ENCODE data around the gene CSGALNACT2. TPM values are rescaled to one million over a fixed set of nuclear protein-coding genes. Genes with fewer than 3 reads are reported as not detected.

Gene CSGALNACT2
- total and polyA plus RNA-seq, 9 of the 15 experiments (the other 6 are each of a cell fraction or from before 2014, with no cell fraction given): 1.4 to 7.3 (median 3.5) TPM

DNA sequence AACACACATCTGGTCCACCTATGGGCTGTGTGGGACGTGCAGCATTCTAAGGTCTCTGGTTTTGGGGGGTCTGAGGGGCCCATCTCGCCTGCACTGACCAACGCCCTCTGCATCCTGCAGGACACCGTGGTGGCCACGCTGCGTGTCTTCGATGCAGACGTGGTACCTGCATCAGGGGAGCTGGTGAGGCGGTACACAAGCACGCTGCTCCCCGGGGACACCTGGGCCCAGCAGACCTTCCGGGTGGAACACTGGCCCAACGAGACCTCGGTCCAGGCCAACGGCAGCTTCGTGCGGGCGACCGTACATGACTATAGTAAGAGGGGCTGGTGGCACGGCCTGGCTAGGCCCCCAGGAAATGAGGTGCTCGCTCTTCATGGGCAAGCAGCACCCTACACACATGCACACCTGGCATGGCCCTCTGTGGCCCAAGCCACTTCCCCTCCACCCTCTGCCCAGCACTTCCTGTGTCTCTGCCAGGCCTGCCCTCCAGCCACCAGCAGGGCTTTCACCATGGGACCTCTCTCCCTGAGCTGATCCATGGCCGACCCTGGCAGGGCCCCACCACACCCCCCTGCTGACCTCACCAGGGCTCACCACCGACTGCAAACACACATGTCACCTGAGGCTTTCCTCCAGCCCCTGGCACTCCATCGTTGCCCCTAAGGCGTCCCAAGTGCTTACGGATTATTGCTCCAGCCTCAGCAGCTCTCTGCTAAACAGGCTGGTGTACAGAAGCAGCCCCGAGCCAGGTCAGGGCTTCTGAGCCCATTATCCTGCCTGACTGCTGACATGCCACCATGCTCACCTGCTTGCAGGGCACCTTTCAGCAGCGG, 31.8 kb upstream of the CSGALNACT2 start:
- in situ Hi-C loops (cut with MboI) (no loop called here), intact Hi-C loops (cut with micrococcal nuclease) (no loop called here)
- TF ChIP-seq ZNF347 (CRISPR knock-in tag; IDR thresholded peaks at IDR 0.05; ENCODE audit: low read depth): no peak
- TF ChIP-seq MYBL2 (IDR thresholded peaks at IDR 0.05; ENCODE audit: low read depth): no peak
- no peak for TF ChIP-seq MYBL2 (CRISPR knock-in tag; IDR thresholded peaks at IDR 0.05; ENCODE audit: borderline replicate concordance)
- no peak for TF ChIP-seq PTTG1 (tag; IDR thresholded peaks at IDR 0.05; ENCODE audit: low read depth)
- no peak for TF ChIP-seq ZBTB8A (IDR thresholded peaks at IDR 0.05; ENCODE audit: partially characterized antibody)
- TF ChIP-seq, protein P1, sequence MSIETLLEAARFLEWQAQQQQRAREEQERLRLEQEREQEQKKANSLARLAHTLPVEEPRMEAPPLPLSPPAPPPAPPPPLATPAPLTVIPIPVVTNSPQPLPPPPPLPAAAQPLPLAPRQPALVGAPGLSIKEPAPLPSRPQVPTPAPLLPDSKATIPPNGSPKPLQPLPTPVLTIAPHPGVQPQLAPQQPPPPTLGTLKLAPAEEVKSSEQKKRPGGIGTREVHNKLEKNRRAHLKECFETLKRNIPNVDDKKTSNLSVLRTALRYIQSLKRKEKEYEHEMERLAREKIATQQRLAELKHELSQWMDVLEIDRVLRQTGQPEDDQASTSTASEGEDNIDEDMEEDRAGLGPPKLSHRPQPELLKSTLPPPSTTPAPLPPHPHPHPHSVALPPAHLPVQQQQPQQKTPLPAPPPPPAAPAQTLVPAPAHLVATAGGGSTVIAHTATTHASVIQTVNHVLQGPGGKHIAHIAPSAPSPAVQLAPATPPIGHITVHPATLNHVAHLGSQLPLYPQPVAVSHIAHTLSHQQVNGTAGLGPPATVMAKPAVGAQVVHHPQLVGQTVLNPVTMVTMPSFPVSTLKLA (conservative IDR thresholded peaks at IDR 0.05): no peak
- no peak for TF ChIP-seq RBM25 (IDR thresholded peaks at IDR 0.05; ENCODE audit: low read depth, low read length, severe bottlenecking)
- TF ChIP-seq ILK (tag; IDR thresholded peaks at IDR 0.05; ENCODE audit: borderline replicate concordance, low read depth): no peak
- no peak for TF ChIP-seq CSDE1 (IDR thresholded peaks at IDR 0.05)
- Histone ChIP-seq H3K4me3 (no peak overlapping the region), H3K9me1 (ENCODE audit: control insufficient read depth, insufficient read depth, low read length) (peaks cover 3% of the 10 kb centered on the region), H3K9me3 (replicated peaks; ENCODE audit: control insufficient read depth, insufficient read depth, low read depth, low read length) (no peaks in the 10 kb centered on the region), H3K27me3 (ENCODE audit: control insufficient read depth in 2 of 2, insufficient read depth in 2 of 2, low read length in 2 of 2) (peaks cover 6 to 49% of the 10 kb centered on the region in 2 experiments; a peak in 4 of 5 replicates), H2AFZ (ENCODE audit: low read depth, low read length) (no peak overlapping the region), H3K79me2 (ENCODE audit: control insufficient read depth, insufficient read depth, low read length) (no peaks in the 10 kb centered on the region), H4K20me1 (replicated peaks; ENCODE audit: control insufficient read depth, insufficient read depth, low read length) (0 out of 2 replicates have a peak, but pooled peaks cover 4% of the 10 kb centered on the region), H3K9ac (ENCODE audit: insufficient read depth in 1 of 2, low read depth in 2 of 2, low read length in 2 of 2) (peak overlapping the region in 1 of 2 experiments; percentile 43; a peak in 1 of 4 replicates), H3K4me1 (replicated peaks in 1 of 2; ENCODE audit: control insufficient read depth in 2 of 2, insufficient read depth in 2 of 2, low read length in 2 of 2) (peaks cover 0 to 26% of the 10 kb centered on the region in 2 experiments; a peak in 3 of 5 replicates), H3K36me3 (ENCODE audit: control insufficient read depth, insufficient read depth, low read length) (no peaks in the 10 kb centered on the region), H3K4me2 (ENCODE audit: insufficient read depth, low read length) (no peak overlapping the region), H3K27ac (ENCODE audit: extremely low read depth, low read depth, low read length) (no peak overlapping the region)
- no TSS peak for BruUV-seq (replicated peaks)
- WGBS (ENCODE audit: insufficient coverage, low coverage, missing lambda C conversion rate): 46% methylated on average over 28 of the region's 28 CpGs
- FAIRE-seq (no peak), ATAC-seq (no peak), DNase-seq (ENCODE audit: extremely low read depth in 1 of 4, low spot score in 3 of 4) (no peak)
- POLR2A ChIA-PET: interaction anchor here (1.1 kb wide), 1 partner anchor 20 kb away, joined by 3 read pairs; no protein-coding TSS in a partner anchor
- CTCF ChIA-PET (ENCODE audit: low intra/inter-chr PET ratio): no interaction called here
